ENCODE measurements around the gene KCNAB1.

DNA sequence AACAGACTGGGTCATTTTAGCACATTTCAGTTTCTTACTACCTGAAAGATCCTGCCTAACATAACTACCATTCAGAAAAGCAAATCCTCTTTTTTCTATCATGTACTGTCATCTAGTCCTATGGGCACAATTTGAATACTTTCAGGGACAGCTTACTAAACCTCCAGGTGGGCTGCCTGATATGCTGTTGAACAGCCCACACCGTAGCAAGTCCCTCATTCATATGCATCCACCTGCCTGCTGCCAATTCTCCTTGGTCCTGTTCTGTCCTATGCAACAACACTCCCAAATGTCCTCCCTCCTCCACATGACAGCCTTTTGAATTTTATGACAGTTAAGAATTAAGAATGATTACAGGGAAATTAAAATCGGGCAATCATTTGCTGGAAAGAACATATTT lies 137.9 kb downstream of the KCNAB1 start:
- TF ChIP-seq POLR2A (IDR thresholded peaks at IDR 0.05; ENCODE audit: low read depth, low read length) (no peak), RAD21 (IDR thresholded peaks at IDR 0.05; ENCODE audit: insufficient read depth, low read depth, low read length) (no peak), EP300 (IDR thresholded peaks at IDR 0.05; ENCODE audit: borderline replicate concordance in 1 of 2, control insufficient read depth in 1 of 2, low read depth in 2 of 2, low read length in 2 of 2) (no peak), HCFC1 (IDR thresholded peaks at IDR 0.05; ENCODE audit: low read length) (no peak), CREB1 (IDR thresholded peaks at IDR 0.05; ENCODE audit: low read depth) (no peak), TCF12 (IDR thresholded peaks at IDR 0.05; ENCODE audit: low read depth, low read length) (no peak), SMC3 (IDR thresholded peaks at IDR 0.05; ENCODE audit: borderline replicate concordance, low read length) (no peak), ZNF207 (IDR thresholded peaks at IDR 0.05; ENCODE audit: borderline replicate concordance) (no peak), TARDBP (IDR thresholded peaks at IDR 0.05; ENCODE audit: borderline replicate concordance) (no peak), CBX5 (IDR thresholded peaks at IDR 0.05; ENCODE audit: low read depth) (no peak)
- TF ChIP-seq, protein P1, sequence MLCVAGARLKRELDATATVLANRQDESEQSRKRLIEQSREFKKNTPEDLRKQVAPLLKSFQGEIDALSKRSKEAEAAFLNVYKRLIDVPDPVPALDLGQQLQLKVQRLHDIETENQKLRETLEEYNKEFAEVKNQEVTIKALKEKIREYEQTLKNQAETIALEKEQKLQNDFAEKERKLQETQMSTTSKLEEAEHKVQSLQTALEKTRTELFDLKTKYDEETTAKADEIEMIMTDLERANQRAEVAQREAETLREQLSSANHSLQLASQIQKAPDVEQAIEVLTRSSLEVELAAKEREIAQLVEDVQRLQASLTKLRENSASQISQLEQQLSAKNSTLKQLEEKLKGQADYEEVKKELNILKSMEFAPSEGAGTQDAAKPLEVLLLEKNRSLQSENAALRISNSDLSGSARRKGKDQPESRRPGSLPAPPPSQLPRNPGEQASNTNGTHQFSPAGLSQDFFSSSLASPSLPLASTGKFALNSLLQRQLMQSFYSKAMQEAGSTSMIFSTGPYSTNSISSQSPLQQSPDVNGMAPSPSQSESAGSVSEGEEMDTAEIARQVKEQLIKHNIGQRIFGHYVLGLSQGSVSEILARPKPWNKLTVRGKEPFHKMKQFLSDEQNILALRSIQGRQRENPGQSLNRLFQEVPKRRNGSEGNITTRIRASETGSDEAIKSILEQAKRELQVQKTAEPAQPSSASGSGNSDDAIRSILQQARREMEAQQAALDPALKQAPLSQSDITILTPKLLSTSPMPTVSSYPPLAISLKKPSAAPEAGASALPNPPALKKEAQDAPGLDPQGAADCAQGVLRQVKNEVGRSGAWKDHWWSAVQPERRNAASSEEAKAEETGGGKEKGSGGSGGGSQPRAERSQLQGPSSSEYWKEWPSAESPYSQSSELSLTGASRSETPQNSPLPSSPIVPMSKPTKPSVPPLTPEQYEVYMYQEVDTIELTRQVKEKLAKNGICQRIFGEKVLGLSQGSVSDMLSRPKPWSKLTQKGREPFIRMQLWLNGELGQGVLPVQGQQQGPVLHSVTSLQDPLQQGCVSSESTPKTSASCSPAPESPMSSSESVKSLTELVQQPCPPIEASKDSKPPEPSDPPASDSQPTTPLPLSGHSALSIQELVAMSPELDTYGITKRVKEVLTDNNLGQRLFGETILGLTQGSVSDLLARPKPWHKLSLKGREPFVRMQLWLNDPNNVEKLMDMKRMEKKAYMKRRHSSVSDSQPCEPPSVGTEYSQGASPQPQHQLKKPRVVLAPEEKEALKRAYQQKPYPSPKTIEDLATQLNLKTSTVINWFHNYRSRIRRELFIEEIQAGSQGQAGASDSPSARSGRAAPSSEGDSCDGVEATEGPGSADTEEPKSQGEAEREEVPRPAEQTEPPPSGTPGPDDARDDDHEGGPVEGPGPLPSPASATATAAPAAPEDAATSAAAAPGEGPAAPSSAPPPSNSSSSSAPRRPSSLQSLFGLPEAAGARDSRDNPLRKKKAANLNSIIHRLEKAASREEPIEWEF (IDR thresholded peaks at IDR 0.05; ENCODE audit: insufficient replicate concordance, low read depth, low read length) = no peak
- TF ChIP-seq, protein P2, sequence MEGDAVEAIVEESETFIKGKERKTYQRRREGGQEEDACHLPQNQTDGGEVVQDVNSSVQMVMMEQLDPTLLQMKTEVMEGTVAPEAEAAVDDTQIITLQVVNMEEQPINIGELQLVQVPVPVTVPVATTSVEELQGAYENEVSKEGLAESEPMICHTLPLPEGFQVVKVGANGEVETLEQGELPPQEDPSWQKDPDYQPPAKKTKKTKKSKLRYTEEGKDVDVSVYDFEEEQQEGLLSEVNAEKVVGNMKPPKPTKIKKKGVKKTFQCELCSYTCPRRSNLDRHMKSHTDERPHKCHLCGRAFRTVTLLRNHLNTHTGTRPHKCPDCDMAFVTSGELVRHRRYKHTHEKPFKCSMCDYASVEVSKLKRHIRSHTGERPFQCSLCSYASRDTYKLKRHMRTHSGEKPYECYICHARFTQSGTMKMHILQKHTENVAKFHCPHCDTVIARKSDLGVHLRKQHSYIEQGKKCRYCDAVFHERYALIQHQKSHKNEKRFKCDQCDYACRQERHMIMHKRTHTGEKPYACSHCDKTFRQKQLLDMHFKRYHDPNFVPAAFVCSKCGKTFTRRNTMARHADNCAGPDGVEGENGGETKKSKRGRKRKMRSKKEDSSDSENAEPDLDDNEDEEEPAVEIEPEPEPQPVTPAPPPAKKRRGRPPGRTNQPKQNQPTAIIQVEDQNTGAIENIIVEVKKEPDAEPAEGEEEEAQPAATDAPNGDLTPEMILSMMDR (IDR thresholded peaks at IDR 0.05 in 2 of 3, conservative IDR thresholded peaks at IDR 0.05 in 1 of 3; ENCODE audit: control insufficient read depth in 2 of 3, extremely low read depth in 1 of 3, insufficient read depth in 1 of 3, low read depth in 3 of 3, low read length in 3 of 3) = no peak
